ENCODE results near the gene EVI5.

GRCh38 chr1:92572520-92572919 lies 212.4 kb downstream of the EVI5 start:
- TF ChIP-seq POLR2A (IDR thresholded peaks at IDR 0.05) (no peak), CTCF (IDR thresholded peaks at IDR 0.05) (no peak)

All from thyroid gland (tissue), 4 donors.